Activated CD8-positive, alpha-beta memory T cell treated with anti-CD3 and anti-CD28 coated beads, Interleukin-2, amount 50 U/mL, for 48 hours (primary cell): ENCODE measurements around the gene TRIM16.
"Not testable (repeated sequence)": the region's sequence is repeated elsewhere in the genome, so short reads cannot be mapped to it uniquely, and the experiment has no call there.

ENCODE experiments used
- DNase-seq: peaks from one replicate; pipeline ENCODE4 v3.0.0-alpha.2; 2020

TRIM16 gene

DNA sequence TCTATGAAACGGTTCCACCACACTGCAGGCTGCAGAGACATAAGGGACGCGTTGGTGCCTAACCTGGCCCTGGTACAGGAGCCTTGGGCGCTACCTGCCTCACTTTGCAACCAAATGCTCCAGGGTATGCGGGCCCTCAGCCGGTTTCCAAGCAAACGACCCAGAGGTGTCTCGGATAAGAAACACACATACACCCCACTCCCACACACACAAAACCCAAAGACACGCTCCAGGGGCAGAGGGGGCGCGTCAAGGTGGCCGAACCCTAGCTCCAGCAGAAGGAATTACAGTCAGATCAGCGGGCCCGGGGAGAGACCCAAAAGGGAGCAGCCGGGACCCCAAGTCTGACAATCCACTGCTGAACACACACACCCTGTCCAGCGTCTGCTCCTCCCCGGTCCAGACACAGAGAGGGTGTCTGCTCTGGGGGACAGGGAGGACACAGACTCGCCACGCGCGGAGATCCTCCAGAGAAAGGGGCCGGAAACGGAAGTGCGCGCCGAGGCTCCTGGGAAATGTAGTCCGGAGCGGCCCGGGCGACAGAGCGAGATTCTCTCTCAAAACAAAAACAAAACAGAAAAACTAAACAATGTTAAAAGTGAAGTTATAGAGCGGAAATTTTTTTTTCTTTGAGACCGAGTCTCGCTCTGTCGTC, at the start of gene TRIM16:
TRIM16 (minus strand) TSS at position 488 of the 655 bp plus-strand sequence. CDS start 32,702 bp downstream, outside the sequence.
- peak; percentile 89 for DNase-seq

DNA sequence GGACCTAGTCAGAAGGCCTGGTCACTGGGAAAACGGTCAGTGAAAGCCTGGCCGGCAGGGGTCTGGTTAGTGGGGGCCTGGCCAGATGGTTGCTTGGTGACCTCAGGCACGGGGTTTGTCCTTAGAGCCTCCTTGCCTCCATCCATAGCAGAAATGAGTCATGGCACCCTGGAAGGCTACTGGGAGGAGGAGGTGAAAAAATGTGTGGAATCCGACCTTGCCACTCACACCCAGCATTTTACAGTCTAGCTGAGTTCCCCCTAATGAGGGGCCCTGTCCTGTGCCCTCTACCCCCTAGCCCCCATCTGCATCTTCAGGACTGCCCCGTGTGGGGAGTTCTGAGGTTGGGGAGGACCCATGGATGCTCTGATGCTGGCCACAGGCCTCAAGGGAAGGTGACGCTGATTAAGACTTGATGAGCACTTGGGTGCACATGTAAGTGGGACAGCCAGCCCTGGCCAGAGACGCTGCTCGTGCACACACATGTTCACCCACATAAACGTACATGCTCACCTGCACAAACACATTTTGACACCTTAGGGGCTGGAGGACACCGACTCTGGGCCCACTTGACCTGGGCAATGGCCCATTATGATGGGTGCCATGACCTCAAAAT, 49.2 kb upstream of the TRIM16 start:
- not testable (repeated sequence) for DNase-seq

DNA sequence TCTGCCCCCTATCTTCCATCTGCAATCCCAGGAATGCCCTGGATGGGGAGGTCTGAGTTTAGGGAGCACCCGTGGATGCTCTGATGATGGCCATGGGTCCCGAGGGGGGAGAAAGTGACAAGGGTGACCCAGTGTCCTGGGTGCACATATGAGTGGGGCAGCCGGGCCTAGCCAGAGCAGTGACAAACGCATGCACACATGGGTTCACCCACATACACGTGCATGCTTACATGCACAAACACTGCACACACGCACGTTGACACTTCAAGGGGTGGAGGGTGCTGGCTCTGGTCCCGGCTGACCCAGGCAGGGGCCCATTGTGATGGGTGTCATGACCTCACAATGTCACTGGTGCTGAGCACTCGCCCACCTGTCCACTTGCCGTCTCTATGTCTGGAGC, 47.8 kb upstream of the TRIM16 start, which contains the start of gene TBC1D26:
TBC1D26 (plus strand) TSS at position 384 of the 400 bp plus-strand sequence. CDS start 3,066 bp downstream, outside the sequence.
- not testable (repeated sequence) for DNase-seq

DNA sequence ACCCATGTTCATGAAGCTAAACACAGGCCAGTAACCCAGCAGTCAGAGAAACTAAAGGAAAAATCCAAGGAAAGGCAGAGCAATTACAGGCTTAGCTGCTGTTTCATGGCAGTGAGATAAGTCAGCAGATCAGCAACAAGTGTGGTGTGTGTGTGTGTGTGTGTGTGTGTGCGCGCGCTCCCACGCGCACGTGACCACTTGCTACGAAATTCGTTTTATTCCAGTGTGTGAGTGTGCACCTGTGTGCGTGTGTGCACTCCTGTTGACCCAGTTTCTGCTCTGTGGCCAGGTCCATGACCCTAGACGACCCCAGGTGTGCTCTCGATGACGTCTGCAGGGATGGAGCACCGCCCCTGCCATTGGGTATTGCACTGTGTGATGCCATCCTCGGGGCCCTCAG, 46.4 kb upstream of the TRIM16 start:
- DNase-seq = not testable (repeated sequence)

DNA sequence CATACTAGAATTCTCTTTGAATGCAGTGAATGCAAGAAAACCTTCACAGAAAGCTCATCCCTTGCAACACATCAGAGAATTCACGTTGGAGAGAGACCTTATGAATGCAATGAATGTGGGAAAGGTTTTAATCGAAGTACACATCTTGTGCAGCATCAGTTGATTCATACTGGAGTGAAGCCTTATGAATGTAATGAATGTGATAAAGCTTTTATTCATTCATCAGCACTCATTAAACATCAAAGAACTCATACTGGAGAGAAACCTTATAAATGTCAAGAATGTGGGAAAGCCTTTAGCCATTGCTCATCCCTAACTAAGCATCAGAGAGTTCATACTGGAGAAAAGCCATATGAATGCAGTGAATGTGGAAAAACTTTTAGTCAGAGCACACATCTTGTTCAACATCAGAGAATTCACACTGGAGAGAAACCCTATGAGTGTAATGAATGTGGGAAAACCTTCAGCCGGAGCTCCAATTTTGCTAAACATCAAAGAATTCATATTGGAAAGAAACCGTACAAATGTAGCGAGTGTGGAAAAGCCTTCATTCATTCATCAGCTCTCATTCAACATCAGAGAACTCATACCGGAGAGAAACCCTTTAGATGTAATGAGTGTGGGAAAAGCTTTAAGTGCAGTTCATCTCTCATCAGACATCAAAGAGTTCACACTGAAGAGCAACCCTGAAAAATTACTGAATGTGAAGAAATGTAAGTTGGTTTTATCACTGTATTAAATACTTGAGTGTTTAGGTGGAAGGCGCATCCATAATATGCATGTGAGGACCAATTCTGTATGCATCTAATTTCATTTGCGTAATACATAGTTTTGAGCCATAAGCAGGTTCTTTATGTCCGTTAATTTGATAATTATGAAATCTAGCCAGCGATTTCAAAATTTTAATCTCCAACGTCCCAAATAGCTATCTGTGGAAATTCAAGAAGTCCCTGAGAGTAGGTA, 32.8 kb upstream of the TRIM16 start:
- DNase-seq = not testable (repeated sequence)

GRCh38 chr17:15708879-15709278, 24.8 kb upstream of the TRIM16 start:
- not testable (repeated sequence) for DNase-seq

GRCh38 chr17:15704813-15705212, 20.7 kb upstream of the TRIM16 start:
- not testable (repeated sequence) for DNase-seq

- not testable (repeated sequence) for DNase-seq
Measured at GRCh38 chr17:15704239-15704638, 20.1 kb upstream of the TRIM16 start.

GRCh38 chr17:15699937-15700336, 15.8 kb upstream of the TRIM16 start:
- not testable (repeated sequence) for DNase-seq

DNA sequence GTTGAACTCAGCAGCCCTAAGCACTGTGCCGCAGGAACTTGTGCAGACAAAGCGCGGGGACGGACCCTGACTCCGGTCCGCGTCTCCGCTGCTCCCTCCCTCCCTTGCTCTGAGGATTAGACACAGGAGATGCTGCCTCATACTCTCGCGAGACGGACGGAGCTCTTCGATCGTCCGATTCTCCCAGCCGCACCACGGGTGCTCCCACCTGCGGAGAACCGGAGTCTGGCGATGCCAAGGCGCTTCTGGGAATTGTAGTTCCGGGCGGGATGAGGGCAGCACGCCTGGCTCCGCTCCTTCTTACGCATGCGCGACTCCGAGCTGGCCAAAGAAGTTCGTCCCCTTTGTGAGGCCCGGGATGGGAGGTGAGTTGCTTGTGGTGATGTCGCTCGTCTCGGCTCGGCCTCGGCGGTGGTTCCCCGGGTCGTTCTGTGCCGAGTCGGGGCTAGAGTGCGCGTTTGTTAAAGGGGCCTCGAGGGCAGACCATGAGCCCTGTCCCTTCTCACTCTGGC, 15.4 kb upstream of the TRIM16 start, which contains the start of gene ZNF286A:
ZNF286A (plus strand) TSS at position 340 of the 512 bp plus-strand sequence. CDS start 578 bp downstream, outside the sequence.
- peak; percentile 97 for DNase-seq

DNA sequence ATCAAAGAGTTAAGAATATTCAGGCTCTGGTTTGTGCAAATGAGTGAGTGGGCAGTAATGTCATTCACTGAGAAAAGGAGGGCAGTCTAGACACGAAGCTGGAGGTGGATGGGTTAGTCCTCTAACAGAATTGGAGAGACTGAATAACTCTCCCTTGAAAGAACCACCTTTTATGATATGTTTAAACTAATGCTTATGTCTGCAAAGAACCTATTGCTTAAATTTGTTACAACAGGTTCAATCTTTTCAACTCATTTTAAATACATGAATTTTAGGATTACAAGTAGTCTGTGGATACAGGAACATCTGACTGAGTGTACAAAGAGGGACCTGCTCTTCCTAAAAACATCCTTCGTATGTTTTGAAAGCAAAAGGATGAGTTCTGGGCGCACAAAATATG, 14.9 kb upstream of the TRIM16 start:
- not testable (repeated sequence) for DNase-seq

DNA sequence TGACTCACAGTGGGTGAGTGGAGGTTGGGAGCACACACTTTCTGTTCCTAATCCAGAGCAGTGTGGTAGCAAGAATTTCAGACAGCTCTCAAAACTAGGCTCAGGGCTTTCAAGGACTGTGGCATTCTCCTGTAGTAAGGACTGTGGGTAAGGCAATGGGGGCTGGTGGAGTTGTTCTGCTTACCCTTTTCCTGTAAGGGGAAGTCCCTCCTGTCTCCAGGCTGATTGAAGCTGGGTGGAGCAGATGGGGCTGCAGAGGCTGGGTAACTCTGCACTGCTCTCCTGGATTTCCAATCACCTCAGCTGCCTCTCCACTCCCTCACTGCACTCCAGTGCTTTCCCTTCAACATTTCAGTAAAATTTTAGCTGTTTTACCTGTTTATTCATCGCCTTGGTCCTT, 3.4 kb upstream of the TRIM16 start:
- DNase-seq = not testable (repeated sequence)

DNA sequence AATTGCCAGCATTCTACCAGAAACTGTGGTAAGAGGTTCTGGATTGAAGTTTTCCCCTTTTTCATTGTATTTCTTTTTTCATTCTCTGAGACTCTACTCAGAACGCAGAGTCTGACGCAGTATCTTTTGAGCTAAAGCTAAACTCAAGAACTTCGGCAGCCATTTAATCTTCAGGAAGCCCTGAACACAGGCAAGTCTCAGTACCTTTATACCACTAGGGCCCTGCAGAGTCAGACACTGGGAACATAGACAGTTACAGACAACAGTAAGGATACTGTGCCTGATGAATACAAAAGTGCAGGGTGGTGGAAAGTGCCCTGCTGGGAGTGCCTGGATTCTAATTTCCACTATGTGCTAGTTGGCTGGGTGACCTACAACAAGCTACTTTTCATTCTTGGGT, 976 bp downstream of the TRIM16 start:
- DNase-seq = not testable (repeated sequence)

GRCh38 chr17:15675991-15676390, 8.1 kb downstream of the TRIM16 start:
- not testable (repeated sequence) for DNase-seq

DNA sequence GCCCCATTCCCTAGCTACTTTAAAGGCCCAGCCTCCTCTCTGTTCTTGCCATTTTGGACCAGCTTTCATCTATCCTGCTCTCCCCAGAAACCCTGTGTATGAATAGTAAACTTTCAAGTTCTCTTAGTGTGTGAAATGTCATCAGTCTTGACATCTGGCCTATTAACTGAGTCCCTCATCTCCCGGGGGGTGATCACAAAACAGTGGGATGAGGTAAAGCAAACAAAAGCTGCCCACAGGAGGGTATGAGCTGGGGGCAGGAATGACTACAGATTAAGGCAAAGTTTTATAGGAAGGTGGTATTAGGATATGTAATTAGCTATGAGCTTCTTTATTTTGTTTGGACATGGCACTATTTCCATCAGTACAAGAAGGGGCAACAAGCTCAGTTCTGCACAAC, 9.5 kb downstream of the TRIM16 start:
- DNase-seq = not testable (repeated sequence)

DNA sequence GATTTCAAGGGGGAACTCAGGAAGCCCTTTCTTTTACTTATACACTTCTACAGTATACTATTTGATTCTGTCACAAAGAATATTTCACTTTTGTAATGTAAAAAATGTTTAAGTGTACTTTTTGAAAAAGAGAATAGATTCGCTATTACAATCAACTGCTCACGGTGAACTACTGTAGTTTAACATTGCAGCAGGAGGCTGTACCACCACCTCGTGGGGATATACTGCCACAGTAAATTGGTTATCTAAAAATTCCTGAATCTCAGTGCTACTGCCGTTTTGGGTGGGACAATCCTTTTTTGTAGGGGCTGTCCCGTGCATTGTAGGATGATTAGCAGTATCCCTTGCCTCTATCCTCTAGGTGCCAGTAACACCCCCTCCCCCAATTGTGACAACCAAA, 14.6 kb downstream of the TRIM16 start:
- not testable (repeated sequence) for DNase-seq

DNA sequence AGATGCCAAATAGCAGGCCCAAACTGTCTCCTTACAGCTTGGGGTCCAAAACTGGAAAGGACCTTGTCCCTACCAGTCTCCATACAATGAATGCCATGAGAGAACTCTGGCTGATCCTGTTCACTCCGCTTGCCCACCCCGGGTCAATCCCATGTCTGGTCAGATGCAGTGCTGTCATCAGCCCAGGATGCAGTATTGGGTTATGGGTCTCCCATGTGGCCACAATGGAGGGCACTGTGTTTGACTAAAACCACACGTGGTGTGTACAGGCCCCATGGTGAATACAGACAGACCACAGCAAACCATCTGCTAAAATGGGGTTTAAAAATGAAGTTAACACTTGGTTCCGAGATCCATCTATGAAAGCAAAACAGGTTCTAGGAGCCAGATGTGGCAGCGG, 20.4 kb downstream of the TRIM16 start:
- no peak for DNase-seq

DNA sequence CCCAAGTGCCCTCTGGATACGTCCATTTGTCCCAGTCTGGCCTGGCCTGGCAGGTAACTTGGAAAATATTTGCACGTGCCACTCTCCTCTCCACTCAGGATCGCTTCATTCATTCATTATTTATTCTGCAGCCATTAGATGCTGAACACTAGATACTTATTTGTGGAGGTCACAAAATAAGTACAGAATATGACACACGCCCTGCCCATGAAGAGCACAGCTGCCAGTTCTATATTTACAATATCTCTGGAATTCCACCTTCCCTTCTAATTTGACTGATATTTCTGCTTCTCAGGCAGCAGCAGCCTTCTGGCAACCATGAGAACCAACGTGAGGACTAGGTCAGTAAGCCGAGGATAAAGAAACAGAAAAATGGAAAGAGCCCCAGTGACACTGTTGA, 20.9 kb downstream of the TRIM16 start:
- no peak for DNase-seq

GRCh38 chr17:15662681-15663080, 21.4 kb downstream of the TRIM16 start:
- DNase-seq = no peak

GRCh38 chr17:15660077-15660476, 24.0 kb downstream of the TRIM16 start:
- no peak for DNase-seq

GRCh38 chr17:15659663-15660062, 24.4 kb downstream of the TRIM16 start:
- DNase-seq = no peak

GRCh38 chr17:15659236-15659635, 24.9 kb downstream of the TRIM16 start:
- no peak for DNase-seq

DNA sequence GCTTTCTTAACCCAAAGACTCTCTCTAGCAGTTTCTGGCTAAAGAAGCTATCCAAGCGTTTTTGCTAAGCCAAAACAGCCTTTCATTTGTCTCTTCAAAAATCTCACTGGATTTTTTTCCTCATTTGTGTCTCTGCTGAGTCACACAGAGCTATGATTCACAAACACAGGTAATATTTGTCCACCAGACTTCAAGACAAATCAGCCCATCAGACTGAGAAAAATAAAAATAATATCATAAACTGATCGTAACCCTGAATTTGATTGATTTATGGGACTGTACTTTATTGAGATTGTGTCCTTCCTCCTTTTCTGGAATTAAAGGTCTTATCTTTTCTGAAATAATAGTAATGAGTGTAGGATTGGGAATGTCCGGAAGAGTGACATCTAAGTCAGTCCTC, 25.8 kb downstream of the TRIM16 start:
- no peak for DNase-seq
